Fibroblast of gingiva (primary cell): ENCODE measurements around the gene SNCAIP.
"Not testable (repeated sequence)": the region's sequence is repeated elsewhere in the genome, so short reads cannot be mapped to it uniquely, and the experiment has no call there.

Source experiments
- DNase-seq: peaks from one replicate; pipeline ENCODE4 v3.0.0-alpha.2; 2011; ENCODE audit warnings: low read depth

SNCAIP gene

GRCh38 chr5:122468351-122469116 lies 156.5 kb downstream of the SNCAIP start:
- no peak for DNase-seq

GRCh38 chr5:122469384-122469919 lies 157.4 kb downstream of the SNCAIP start:
- DNase-seq = no peak

DNA sequence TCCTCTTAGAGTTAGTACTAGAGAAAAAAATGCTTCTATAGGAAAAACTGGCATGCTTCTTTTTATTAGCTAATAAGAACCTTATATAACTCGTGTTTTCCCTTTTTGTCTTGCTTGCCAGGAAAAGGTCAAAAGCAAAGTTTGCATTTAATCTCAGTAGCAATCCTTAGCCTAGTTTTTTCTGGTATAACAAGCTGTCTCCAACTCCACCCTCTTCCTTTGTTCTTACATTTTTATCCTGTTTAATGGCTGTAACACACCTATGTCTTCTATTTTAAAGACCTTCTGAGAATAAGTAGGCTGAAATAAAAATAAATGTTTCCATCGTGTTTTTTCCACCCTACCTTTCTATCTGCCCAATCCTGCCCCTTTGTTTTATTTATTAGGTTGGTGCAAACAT lies 158.3 kb downstream of the SNCAIP start:
- DNase-seq = no peak

DNA sequence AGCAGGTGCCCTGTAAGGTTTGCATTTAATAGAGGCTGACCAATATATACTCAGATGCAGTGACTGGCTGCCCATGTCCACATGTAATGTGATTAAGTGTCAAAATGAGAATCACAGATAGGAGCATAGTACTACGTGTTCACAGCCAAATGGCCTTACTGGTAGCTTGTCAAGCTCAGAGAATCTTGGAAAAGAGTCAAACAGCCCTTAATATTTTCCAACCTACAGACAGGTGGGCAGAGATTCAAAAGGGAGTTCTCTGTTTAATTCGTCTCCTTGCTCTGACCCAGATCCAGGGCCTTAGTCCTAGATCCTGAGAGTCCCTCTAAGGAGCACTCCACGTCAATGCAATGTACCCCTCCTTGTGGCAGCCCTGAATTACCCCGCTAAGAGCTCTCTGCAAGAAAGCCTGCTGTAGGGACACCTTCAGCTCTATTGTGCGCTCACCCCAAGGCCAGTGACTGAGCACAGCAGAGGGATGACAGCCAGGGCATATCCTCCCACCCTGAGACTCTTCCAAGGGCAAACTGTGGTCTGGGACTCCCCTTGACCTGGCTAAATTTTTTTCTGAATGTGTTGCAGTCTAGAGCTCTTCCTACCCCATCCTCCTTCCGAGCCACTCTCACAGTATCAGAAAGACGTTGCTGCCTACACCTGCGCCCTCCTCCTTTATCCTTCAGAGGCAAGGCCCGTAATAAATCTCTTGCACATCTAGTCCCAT lies 159.2 kb downstream of the SNCAIP start:
- no peak for DNase-seq

DNA sequence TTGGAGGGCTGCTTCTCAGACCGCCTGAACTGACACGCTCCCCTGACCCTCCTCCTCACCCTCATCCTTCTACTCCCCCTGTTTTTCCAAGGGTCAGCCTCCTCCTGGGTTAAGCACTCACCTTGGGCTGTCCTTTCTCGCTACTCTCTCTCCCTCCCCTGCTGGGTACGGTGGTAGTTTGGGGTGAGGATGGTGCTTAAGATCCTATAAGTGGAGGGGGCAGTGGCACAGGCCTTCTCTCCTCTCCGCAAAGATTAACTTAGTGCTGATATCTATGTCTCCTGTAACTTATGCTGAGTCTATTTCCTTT lies 159.7 kb downstream of the SNCAIP start:
- no peak for DNase-seq

GRCh38 chr5:122473138-122473843 lies 161.3 kb downstream of the SNCAIP start:
- DNase-seq = peak; percentile 56

DNA sequence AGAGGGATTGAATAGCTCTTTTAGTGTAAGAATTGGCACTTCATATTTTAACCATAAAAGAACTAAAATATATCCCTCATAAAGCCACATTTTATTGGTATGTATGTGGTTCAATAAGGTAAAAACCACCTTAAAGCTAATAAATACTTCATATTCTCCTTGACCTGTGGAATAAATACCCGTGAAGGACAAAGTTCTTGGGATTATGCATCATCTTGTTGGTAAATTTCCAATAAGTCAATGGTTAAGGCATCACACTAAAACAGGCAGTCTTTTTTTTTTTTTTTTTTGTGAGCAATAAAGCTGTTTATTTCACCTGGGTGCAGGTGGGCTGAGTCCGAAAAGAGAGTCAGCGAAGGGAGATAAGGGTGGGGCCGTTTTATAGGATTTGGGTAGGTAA lies 161.9 kb downstream of the SNCAIP start:
- DNase-seq = no peak

GRCh38 chr5:122478741-122479442 lies 166.9 kb downstream of the SNCAIP start:
- peak; percentile 95 for DNase-seq

- DNase-seq = no peak
Observed at GRCh38 chr5:122480146-122480545, 168.1 kb downstream of the SNCAIP start.

DNA sequence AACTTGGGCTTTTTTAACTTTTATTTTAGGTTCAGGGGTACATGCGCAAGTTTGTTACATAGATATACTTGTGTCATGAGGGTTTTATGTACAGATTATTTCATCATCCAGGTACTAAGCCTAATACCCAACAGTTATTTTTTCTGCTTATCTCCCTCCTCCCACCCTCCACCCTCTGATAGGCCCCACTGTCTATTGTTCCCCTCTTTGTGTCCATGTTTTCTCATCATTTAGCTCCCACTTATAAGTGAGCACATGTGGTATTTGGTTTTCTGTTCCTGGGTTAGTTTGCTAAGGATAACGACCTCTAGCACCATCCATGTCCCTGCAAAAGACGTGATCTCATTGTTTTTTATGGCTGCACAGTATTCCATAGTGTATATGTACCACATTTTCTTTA lies 172.1 kb downstream of the SNCAIP start:
- DNase-seq = no peak

DNA sequence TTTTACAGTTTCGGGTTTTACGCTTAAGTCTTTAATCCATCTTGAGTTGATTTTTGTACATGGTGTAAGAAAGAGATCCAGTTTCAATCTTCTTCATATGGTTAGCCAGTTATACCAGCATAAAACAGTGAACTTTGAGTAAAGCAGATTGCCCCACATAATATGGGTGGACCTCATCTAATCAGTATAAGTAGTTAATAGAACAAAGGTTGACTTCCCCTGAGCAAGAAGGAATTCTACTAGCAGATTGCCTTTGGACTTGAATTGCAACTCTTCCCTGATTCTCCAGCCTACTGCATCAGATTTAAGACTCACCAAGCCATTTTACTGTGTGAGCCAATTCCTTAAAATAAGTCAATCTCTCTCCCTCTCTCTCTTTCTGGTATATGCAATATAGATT lies 173.2 kb downstream of the SNCAIP start:
- no peak for DNase-seq

DNA sequence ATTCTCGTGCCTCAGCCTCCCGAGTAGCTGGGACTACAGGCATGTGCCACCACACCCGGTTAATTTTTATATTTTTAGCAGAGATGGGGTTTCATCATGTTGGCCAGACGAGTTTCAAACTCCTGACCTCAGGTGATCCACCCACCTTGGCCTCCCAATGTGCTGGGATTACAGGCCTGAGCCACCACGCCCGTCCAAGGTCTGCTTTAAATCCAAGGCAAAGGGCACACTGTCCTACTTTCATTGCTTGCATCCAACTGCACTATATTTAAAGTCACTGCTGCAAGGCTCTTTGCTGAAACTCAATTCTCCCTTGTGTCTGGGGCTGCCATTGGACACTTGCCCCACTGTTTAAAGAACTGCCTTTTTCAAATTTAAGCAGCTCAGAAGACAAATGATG lies 174.6 kb downstream of the SNCAIP start:
- not testable (repeated sequence) for DNase-seq

GRCh38 chr5:122490718-122491117 lies 178.7 kb downstream of the SNCAIP start:
- DNase-seq = no peak

DNA sequence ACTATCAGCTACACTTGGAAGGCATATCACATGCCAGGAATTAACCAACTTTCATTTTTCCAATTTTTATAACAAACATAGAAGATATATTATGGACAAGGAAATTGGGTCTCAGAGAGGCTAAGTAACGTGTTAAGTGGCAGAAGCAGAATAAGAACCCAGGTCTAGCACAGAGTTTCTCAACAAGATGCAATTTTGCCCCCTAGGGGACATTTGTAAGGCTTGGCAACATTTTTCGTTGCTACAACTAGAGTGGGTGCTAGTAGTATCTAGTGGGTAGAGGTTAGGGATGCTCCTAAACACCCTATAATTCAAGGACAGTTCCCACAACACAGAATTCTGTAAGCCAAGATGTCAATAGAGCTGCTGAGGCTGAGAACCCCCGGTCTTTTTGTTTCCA lies 180.6 kb downstream of the SNCAIP start:
- DNase-seq = no peak

DNA sequence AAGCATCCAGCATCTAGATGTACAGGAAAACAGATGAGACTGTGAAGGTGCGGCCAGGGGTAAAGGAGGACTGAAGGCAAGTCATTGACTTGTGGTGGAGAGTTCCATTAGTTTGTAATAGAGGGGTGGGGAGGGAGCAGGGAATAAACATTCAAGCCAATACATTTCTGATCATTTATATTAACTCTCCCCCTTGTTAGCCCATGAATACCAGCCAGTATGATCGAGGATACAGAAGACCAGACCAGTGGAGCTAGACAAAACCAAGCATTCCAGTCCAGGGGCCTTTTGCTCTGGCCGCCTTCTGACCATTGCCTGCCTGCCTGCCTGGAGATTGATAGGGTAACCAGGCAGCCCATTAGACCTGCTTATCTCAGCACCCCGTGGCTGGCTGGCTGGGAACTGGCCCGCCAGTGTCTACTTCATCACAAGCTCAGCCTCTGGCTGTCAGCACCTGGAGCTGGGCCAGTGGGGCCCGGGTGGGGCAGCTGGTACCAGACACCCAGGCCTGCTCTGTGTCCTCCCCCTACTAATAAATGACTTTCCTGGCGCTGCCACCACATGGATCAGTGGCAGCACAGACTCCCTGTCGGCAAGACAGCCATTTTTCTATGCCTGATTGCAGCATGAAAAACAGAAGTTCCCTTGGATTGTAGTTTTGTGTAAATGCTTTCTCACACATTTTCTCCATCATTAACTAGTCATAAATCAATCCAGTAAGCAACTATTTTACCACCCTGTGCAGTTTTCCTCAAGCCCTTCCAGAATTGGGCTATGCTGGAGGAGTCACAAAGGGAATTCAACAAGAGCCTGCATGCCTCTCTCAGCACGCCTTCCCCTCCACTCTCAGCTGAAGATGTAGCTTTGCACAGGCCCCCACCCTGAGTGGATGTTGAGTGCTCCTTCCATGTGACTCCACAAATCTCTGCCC lies 181.3 kb downstream of the SNCAIP start:
- DNase-seq = no peak

DNA sequence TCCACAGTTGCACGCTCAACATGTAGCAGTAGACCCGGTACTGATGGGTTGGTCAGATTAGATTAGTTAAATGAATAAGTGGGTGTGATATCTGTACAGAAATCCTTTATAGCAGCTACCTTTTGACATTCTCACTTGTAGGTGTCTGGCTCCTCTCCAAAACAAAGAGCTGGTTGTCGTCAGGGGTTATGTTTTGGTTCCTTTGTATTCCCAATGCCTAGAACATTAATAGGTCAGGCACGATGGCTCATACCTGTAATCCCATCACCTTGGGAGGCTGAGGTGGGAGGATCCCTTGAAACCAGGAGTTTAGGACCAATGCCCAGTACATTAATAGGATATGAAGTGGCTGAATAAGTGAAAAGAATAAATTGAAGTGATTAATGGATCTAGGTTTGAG lies 182.1 kb downstream of the SNCAIP start:
- no peak for DNase-seq

DNA sequence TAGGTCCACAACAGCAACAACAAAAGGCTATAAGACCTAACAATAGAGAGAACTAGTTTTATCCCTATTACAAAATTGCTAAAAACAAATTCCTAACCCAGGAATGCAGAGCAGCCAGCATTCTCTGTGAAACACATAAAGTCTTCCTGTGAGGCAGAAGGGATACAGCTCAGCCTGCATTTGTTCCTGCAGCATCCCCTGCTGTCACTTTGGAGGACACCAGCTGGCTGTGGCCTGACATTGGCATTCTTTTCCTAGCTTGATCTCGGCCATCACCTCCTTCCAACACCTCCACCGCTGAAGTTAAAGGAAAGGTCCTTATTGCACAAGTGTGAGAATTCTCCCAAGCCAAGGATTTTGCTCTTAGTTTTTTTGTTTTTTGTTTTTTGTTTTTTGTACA lies 186.1 kb downstream of the SNCAIP start:
- peak; percentile 39 for DNase-seq

DNA sequence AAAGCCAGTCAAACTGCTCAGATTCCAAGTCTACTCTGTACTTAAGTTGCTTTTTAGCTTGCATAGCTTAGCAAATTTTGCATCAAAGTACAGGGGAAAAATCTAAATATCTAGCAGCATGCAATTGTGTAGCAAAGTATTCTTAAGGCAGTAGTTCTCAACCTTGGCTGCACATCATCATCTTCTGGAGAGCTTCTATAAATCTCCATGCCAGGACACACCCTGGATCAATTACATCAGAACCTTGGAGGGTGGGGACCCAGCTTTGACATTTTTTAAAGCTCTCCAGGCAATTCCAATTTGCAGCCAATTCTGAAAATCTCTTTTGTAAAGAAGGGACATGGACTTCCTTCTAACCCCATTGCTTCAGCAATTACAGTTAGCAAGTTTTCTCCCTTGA lies 187.5 kb downstream of the SNCAIP start:
- DNase-seq = no peak

DNA sequence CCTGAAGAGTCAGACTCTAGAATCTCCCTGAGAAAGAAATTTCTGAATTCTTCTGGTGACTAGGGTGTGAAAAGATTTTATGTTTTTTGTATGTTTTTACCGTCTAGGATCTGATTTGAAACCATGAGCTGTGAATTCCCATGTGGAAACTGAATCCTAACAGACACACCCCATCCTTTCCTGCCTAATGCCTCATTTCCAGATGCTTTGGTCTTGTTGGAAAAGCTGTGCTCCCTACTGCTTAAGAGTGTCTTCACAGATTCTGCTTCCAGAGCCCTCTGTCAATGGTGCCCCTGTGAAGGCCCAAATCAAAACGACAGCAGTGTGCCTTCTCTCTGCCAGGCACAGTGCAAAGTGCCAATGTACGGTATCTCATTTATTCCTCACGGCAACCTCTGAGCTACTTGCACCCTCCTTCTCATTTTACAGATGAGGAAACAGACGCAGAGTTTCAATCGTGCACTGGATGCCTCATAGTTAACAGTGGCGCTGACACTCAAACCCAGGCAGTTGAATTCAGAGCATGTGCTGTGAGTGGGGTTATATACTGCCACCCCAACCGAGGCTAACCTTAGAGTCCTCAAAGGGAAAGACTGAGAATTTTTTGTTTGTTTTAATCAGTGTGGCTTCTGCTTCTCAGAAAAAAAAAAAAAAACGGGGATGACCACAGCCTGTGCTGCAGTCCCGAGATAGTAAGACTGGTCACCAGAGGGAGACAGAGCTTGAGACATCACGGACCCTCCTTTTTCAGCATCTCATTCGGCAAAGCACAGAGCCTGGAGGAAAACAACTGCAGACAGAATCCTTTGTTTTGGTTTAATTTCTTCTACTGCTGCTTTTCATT lies 188.4 kb downstream of the SNCAIP start:
- peak; percentile 66 for DNase-seq

DNA sequence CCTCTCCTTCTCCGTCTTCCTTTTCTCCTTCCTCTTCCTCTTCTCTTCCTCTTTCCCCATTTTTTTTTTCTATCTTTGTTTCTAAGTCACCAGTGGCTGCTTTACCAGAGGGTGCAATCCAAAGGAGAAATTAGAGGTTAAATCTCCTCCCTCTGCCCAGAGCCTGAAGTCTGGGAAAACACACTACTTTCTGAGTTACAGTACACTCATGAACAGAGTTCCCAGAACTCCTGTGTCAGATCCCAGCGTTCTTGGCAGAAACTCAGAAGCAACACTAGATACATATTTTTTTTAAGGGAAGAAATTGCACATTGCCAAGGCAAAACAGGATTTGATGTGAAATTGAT lies 189.0 kb downstream of the SNCAIP start:
- DNase-seq = peak; percentile 64
